Ovary (tissue), 9 donors: Measurements from ENCODE around the gene IGF2BP3. TPM values are rescaled to one million over a fixed set of nuclear protein-coding genes. Genes with fewer than 3 reads are reported as not detected.

Experiments used
- DNase-seq, 5 donors: peaks; one replicate each; pipeline ENCODE4 v3.0.0-alpha.2; 2019 to 2020
- H3K27ac ChIP-seq, 2 donors: fragments of 200-600 bp; one replicate each; pipeline versions ENCODE4 v1.5.1 to v1.8.0; 2019 to 2022
- H3K27me3 ChIP-seq: fragments of 200-600 bp; one replicate; pipeline ENCODE4 v1.8.0; 2022
- H3K36me3 ChIP-seq: fragments of 200-600 bp; sonication (generic); one replicate; pipeline ENCODE4 v1.5.1; 2019
- H3K4me1 ChIP-seq: one replicate; pipeline ENCODE4 v1.8.1; 2013; ENCODE audit warnings: mild to moderate bottlenecking, moderate library complexity; ENCODE audit not compliant: insufficient read depth
- H3K4me3 ChIP-seq: fragments of 200-600 bp; sonication (generic); one replicate; pipeline ENCODE4 v1.5.1; 2017
- H3K9me3 ChIP-seq, 2 donors: fragments of 200-600 bp in 1 of 2; sonication (generic) in 1 of 2; one replicate each; pipeline versions ENCODE4 v1.5.1 to v1.8.1; 2013 to 2019; ENCODE audit warnings: mild to moderate bottlenecking in 1 of 2, moderate library complexity in 1 of 2
- CTCF ChIP-seq, 3 donors: fragments of 450-650 bp in 2 of 3; fragments of 200-600 bp in 1 of 3; IDR thresholded peaks; one replicate each; pipeline versions ENCODE4 v1.5.1 to v1.8.0; 2016 to 2022; ENCODE audit warnings: antibody characterized with exemption in 3 of 3, mild to moderate bottlenecking in 1 of 3
- EP300 ChIP-seq: sonication (generic); formaldehyde crosslinking; IDR thresholded peaks from one replicate; pipeline ENCODE4 v1.6.1; 2017; ENCODE audit warnings: antibody characterized with exemption
- POLR2A ChIP-seq: fragments of 450-650 bp; IDR thresholded peaks from one replicate; pipeline ENCODE4 v1.6.1; 2017; ENCODE audit warnings: antibody characterized with exemption, mild to moderate bottlenecking, moderate library complexity
- WGBS, 3 donors: extraction: QIAGEN DNeasy Blood & Tissue Kit in 1 of 3; methylation state at CpG; one replicate each; pipeline versions ENCODE4 v1.1.5 to v1.1.7; 2013 to 2017; 5-methylcytosine and 5-hydroxymethylcytosine counted together
- intact Hi-C, 4 donors: fragments of 100-400 bp; cut with DNase I; formaldehyde crosslinking; loops; one replicate each; pipeline versions ENCODE4 v1.11.0 to v1.15.1; 2022 to 2023
- polyA plus RNA-seq, 2 donors: library from polyadenylated mRNA; stranded (reverse); fragments of 200-250 nt in 1 of 2; fragments of 350-450 nt in 1 of 2; fragmentation: Illumina TruSeq in 1 of 2; extraction: RNeasy Lipid Tissue Mini Kit (QIAGEN cat#74804) in 1 of 2; gene quantifications; one replicate each; pipeline ENCODE4 v1.2.3, GENCODE V29; 2013 to 2014
- total RNA-seq, 7 donors: library from RNA; depleted of rRNA in 2 of 7; stranded (reverse); fragments of >200 nt in 2 of 7; fragmentation: NEBNext Ultra II Directional in 3 of 7; extraction: Animal tissue kit (Norgen Biotek cat#: 25700) in 3 of 7; gene quantifications; one replicate each; pipeline versions ENCODE4 v1.1.0 to v1.2.4, GENCODE V29; 2016 to 2023
- donor health status: DM: no; HTN: no; CAD: no; lungs with moderate emphysema.
- donor health status: DM: no; HTN: no; CAD: no.
- donor health status: Bipolar disorder and iron deficiency.
- donor health status: DM: yes; HTN: yes; CAD: no.
- donor health status: DM: no; HTN: no; CAD: no.
- donor health status: DM: yes; HTN: yes; CAD: no.

Gene IGF2BP3
- total and polyA plus RNA-seq, 9 donors = 0.20 to 1.3 (median 0.40) TPM; not detected in 2

DNA sequence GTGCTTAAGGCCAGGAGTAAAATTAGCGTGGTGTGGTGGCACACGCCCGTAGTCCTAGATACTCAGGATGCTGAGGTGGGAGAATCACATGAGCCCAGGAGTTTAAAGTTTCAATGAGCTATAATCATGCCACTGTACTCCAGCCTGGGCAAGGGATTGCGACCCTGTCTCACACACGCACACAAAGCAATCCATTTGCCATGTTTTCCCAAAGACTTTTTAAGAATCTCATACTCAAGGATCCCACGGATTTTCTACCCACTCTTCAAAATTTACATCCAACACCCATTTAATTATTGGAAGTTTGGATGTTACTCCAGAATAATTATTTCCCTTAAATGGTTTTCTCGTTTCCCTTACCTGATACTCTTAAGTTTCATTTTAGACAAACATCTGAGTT lies 47.9 kb downstream of the IGF2BP3 start:
- Histone ChIP-seq H3K36me3 (no peaks in the 10 kb centered on the region), H3K4me3 (no peak overlapping the region), H3K4me1 (no peaks in the 10 kb centered on the region), H3K27me3 (no peaks in the 10 kb centered on the region), H3K9me3 (no peaks in the 10 kb centered on the region), H3K27ac (no peak overlapping the region)
- intact Hi-C loops = no loop called here
- no peak for DNase-seq
- WGBS, 3 donors = 55 to 70% (median 62%) methylated on average over 7 of the region's 7 CpGs
- TF ChIP-seq EP300 (no peak), POLR2A (no peak), CTCF (IDR thresholded peaks at IDR 0.05) (no peak)

DNA sequence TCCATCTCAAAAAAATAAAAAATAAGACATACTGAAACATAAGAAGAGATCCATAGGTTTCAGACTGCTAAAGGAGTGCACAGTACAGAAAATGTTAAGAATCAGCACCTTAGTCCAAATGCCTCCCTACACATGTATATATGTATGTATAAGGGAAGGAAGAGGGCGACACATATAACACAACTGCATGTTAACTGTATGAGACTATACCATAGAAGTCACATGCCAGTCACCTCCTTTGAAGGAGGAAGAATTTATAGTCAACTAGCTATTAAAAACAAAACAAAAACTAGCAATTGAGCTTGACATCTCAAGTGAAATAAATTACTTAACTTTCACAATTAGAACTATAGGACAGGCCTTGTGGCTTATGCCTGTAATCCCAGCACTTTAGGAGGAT lies 50.4 kb downstream of the IGF2BP3 start:
- H3K9me3 ChIP-seq = no peaks in the 10 kb centered on the region
- H3K4me3 ChIP-seq = no peak overlapping the region
- H3K27me3 ChIP-seq = no peaks in the 10 kb centered on the region
- H3K4me1 ChIP-seq = no peaks in the 10 kb centered on the region
- H3K36me3 ChIP-seq = no peaks in the 10 kb centered on the region
- WGBS, 3 donors = 95 to 100% (median 97%) methylated on average over 1 of the region's 1 CpG
- intact Hi-C loops = no loop called here
- DNase-seq = no peak
- no peak overlapping the region for H3K27ac ChIP-seq
- no peak for TF ChIP-seq CTCF (IDR thresholded peaks at IDR 0.05)
- no peak for TF ChIP-seq EP300
- TF ChIP-seq POLR2A = no peak

GRCh38 chr7:23419160-23419559 lies 51.1 kb downstream of the IGF2BP3 start:
- Histone ChIP-seq H3K36me3 (no peaks in the 10 kb centered on the region), H3K4me1 (no peaks in the 10 kb centered on the region), H3K4me3 (no peak overlapping the region), H3K27ac (no peak overlapping the region), H3K9me3 (no peaks in the 10 kb centered on the region), H3K27me3 (no peaks in the 10 kb centered on the region)
- WGBS, 3 donors = 56 to 65% (median 64%) methylated on average over 3 of the region's 3 CpGs
- no peak for TF ChIP-seq CTCF (IDR thresholded peaks at IDR 0.05)
- no peak for TF ChIP-seq POLR2A
- TF ChIP-seq EP300 = no peak
- intact Hi-C loops = no loop called here
- no peak for DNase-seq

GRCh38 chr7:23418046-23418445 lies 52.2 kb downstream of the IGF2BP3 start:
- DNase-seq = no peak
- H3K36me3 ChIP-seq = no peaks in the 10 kb centered on the region
- no peak overlapping the region for H3K27ac ChIP-seq
- TF ChIP-seq POLR2A (no peak), EP300 (no peak), CTCF (IDR thresholded peaks at IDR 0.05) (no peak)
- no peaks in the 10 kb centered on the region for H3K9me3 ChIP-seq
- intact Hi-C loops = no loop called here
- no peaks in the 10 kb centered on the region for H3K27me3 ChIP-seq
- H3K4me3 ChIP-seq = no peak overlapping the region
- H3K4me1 ChIP-seq = no peaks in the 10 kb centered on the region

DNA sequence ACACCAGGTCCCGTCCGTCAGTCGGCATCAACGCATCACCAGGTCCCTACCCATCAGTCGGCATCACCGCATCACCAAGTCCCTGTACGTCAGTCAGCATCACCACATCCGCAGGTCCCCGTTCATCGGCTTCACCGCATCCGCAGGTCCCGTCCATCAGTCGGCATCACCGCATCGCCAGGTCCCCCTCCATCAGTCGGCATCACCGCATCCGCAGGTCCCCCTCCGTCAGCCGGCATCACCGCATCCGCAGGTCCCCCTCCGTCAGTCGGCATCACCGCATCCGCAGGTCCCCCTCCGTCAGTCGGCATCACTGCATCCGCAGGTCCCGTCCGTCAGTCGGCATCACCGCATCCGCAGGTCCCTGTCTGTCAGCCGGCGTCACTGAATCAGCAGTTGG lies 55.1 kb downstream of the IGF2BP3 start:
- 94 to 98% (median 97%) methylated on average over 37 of the region's 37 CpGs for WGBS, 3 donors
- no peak for TF ChIP-seq POLR2A
- TF ChIP-seq EP300 = no peak
- TF ChIP-seq CTCF (IDR thresholded peaks at IDR 0.05) = no peak
- intact Hi-C loops = no loop called here
- H3K36me3 ChIP-seq = no peaks in the 10 kb centered on the region
- no peaks in the 10 kb centered on the region for H3K9me3 ChIP-seq
- H3K27me3 ChIP-seq = no peaks in the 10 kb centered on the region
- DNase-seq = no peak
- no peaks in the 10 kb centered on the region for H3K4me1 ChIP-seq
- H3K4me3 ChIP-seq = no peak overlapping the region
- no peak overlapping the region for H3K27ac ChIP-seq
